Activated CD4-positive, alpha-beta T cell treated with anti-CD3 and anti-CD28 coated beads, Interleukin-2, amount 50 U/mL, for 24 hours (primary cell): ENCODE measurements around the gene RASSF3.
A peak's percentile ranks its signal among the peaks of the same experiment; 100 is the strongest.
"Not testable (repeated sequence)": the region's sequence is repeated elsewhere in the genome, so short reads cannot be mapped to it uniquely, and the experiment has no call there.

Source experiments
- DNase-seq, 2 donors: peaks; one replicate each; pipeline ENCODE4 v3.0.0-alpha.2; 2020; ENCODE audit warnings: low read depth in 1 of 2, low spot score in 1 of 2

The RASSF3 gene, protein sequence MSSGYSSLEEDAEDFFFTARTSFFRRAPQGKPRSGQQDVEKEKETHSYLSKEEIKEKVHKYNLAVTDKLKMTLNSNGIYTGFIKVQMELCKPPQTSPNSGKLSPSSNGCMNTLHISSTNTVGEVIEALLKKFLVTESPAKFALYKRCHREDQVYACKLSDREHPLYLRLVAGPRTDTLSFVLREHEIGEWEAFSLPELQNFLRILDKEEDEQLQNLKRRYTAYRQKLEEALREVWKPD

DNA sequence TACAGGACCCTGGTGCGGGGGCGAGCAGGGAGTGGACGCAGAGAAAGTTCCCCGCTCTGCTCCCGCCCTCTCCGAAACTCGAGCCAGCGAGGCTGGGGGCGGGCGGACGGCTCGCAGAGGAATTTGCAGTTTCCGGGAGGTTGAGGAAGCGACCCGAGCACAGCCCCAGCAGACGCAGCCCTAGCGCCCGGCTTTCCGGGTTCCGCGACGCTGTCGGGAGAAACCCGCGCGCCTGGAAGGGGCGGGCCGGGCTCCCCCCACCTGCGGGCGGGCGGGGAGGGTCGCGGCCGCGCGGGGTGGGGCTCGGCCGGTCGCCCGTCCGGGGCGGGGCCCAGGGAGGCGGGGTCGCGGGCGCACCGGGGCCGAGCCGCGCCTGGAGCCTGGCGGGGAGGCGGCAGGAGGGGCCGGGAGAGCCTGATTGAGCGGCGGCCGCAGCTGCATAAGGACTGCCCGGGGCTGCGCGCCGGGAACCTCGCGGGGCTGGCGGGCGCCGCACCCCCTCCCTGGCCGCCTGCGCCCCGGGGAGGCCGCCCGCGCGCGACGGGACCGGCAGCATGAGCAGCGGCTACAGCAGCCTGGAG is at the start of gene RASSF3:
Gene RASSF3, plus strand, starts transcription at position 417 of the 581 bp plus-strand sequence. Its CDS starts 138 bp downstream, at position 555.
- peak; percentile 36 to 55 for DNase-seq

DNA sequence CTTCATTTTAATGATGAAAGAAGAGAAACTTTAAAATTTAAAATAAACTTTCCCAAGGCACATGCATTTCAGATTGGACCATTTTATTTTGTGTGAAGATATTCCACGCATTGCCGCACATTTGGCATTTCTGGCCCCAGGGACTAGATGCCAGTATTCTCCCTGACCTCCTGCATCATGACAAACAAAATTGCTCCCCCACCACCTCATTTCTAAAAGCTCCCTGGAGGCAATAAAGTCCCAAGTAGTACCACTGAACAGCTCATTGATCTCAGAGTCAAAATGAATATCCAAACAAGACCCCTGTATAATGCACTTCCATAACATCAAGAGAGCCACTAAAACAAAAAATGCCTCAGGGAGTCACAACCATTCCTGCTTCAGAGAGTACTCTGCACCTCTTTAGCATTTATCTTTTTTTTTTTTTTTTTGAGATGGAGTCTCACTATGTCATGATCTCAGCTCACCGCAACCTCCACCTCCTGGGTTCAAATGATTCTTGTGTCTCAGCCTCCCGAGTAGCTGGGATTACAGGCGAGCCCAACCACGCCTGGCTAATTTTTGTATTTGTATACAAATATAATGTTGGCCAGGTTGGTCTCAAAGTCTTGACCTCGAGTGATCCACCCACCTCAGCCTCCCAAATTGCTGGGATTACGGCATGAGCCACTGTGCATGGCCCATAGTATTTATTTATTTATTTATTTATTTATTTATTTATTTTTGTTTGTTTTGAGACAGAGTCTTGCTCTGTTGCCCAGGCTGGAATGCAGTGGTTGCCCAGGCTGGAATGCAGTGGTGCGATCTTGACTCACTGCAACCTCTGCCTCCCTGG is 48.8 kb upstream of the RASSF3 start:
- no peak for DNase-seq

DNA sequence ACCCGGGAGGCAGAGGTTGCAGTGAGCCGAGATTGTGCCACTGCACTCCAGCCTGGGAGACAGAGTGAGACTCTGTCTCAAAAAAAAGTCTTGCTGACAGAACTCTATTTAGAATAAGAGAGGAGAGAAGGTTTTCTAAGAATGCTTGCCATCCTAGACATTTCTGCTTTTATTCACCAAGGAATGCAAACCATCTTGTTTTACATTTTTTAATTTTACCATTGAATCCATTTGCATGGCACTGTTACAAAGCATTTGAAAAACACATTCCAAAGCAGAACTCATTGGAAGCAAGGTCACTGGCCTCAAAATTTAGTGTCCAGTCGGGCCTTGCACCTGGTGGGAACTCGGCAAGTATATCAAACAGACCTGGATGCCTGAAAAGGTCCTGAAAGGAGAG is 44.2 kb upstream of the RASSF3 start:
- no peak for DNase-seq

DNA sequence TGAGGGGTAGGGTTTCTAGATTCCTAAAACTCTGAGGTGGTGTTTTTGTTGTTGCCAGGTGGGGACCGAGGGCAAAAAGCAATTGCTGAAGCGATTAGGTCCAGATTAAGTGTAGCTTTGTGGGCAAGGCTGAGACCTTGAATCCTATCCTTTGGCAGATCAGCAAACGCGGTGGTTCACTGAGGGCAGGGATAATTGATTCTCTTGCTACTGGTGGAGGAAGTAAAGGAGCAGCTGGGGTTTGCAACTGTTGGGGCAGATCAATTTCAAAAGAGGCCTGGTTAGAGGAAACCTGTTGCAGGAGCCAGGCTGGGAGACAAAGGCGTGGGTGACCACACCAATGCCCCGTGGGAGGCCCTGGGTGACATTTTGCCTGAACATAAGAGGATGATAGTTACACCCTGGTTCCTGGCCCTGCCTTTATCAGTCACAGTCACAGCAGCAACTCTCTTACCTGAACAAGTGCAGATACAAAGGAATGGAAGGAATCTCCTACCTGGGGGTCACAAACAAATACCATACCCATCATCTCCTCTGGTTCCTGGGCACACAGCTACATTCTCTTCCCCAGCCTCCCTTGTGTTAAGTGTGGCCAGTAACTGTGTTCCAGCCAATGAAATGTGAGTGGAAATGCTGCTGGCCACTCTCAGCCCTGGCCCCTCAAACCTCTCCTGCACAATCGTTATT is 43.3 kb upstream of the RASSF3 start:
- no peak for DNase-seq

DNA sequence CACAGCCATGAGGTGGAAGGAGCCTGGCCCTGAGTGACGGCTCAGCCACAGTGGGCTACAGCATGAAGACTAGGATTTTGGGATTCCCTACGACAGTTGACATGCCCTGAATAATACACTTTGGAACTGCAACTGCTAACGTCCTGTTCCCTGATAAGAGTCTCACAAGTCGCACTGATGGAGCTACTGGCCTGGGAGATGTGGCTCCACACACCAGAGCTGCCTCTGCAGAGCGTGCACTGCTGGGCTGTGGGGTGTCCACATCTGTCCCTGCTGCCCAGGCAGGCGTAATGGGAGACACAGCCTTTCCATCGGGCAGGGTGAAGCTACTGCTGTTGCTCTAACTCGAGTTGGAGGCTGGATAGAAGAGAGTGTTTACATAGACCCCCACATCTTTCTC is 42.7 kb upstream of the RASSF3 start:
- DNase-seq, result no peak

DNA sequence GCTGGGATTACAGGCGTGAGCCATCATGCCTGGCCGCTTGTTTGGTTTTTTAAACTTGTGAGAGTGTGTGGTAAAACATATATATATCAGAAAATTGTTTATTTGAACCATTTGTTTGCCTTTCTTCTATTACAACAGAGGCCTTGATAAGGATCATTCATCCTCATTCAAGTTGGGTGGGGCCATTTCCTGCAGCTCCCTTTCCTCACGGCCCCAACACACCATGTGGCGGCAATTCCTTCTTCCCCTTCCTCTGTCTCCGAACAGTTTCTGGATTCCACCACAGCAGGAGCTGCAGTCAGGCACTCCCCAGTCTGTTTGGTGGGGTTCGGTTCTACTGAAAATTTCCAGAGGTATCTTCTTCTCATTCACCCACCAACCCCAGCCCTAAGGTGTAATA is 42.0 kb upstream of the RASSF3 start:
- no peak for DNase-seq

DNA sequence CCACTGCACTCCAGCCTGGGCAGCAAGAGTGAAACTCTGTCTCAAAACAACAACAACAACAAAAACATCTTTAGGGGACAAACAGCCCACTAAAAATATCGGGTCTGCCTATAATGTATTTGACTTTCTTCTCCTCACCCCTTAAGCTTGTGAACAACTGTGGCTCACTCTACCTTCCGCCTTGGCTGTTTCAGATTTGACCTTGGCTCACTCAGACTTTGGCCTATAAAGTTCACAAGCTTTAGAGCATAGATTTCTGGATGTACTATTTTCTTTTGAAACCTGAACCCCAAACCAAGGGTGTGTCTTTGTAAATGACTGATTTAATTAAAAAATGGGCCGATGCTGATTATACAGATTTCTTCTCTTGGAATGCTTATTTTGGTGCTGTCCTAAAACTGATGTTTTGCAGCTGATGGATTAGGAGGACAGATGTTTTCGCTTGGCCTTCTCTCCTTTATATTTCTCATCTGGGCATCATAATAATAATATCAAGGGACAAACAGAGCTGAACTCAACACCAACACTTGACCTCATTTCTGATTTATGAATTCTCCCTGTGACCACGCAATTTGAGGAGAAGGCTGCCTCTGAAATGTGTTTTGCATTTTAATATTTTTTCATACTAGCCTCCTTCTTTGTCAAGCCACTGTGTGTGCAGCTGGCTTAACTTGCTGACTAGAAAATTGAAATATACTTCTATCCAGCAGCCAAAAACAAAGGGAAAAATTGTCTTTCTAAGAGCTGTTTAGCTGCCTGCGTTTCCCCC is 40.2 kb upstream of the RASSF3 start:
- no peak for DNase-seq

DNA sequence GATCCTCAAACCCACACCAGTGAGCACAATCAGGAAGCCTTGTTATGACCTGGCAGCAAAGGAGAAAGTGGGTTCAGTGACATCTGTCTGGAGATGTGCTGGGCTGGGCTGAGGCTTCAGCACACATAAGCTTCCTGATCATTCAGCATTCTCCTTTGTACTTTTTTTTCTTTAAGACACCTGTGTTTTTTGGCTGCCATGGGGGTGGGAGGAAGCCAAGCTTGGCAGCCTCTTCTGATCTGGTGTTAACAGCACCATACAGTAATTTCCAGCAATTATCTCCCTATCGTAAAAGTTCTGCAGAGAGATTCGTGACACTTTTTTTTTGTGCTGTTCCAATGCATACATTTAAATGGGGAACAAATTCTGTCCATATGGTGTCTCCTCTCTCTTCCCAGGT is 38.9 kb upstream of the RASSF3 start:
- no peak for DNase-seq

DNA sequence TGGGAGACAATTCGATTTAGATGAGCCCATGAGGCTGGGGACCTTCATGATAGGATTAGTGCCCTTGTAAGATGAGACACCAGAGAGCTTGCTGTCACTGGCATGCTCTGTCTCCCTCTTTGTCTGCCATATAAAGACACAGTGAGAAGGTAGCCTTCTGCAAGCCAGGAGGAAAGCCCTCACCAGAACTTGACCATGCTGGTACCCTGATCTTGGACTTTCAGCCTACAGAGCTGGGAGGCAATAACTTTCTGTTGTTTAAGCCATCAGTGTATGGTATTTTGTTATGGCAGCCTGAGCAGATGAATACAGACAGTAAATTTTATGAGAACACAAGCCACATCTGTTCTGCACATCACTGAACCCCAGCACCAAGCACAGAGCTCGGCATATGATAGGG is 38.1 kb upstream of the RASSF3 start:
- DNase-seq, result no peak

DNA sequence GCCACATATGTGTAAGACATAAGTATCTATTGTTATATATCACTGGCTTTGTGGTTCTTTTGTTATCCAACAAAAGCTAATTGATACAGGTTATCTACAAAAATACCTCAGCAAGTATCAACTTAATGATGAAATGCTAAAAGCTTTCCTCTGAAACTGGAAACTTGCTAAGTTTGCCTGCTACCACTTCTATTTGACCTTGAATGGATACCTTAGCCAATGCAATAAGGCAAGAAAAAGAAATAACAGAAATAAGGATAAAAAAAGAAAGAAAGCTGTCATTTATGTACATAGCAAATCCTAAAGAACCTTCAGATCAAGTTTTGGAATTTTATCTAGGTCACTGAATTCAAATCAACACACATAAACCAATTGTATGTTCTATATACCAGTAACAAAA is 35.5 kb upstream of the RASSF3 start:
- DNase-seq, result no peak

DNA sequence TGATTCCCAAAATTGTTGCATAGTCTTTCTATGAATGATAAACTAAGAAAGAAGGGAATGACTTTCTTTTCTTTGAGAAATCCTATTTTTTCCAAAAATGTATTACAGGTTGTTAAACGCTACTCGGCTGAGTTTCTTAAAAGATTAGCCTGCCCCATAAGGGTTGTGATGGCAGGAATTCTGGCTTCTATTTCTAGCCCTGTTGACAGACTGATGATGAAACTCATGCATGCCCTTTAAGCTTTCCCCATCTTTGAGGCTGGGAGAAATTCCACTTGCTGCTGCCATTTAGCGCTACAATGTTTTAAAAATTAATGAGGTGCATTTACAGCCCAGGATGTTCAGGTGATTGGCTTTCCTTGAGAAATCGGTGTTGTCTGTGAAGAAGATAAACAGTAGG is 33.2 kb upstream of the RASSF3 start:
- no peak for DNase-seq

DNA sequence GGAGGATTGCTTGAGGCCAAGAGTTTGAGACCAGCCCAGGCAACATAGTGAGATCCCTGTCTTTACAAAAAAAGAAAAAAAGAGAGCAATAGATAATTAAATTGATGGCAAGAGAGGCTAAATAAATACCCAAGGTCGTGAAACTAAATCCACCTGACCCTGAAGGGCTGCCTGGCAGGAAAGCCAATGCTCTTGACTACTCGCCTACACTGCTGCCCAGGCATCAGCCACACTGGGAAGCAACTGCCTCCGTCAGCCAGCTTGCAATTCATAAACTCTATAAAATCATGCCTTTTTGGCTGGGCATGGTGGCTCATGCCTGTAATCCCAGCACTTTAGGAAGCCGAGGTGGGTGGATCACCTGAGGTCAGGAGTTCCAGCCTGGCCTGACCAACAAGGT is 31.7 kb upstream of the RASSF3 start:
- no peak for DNase-seq

DNA sequence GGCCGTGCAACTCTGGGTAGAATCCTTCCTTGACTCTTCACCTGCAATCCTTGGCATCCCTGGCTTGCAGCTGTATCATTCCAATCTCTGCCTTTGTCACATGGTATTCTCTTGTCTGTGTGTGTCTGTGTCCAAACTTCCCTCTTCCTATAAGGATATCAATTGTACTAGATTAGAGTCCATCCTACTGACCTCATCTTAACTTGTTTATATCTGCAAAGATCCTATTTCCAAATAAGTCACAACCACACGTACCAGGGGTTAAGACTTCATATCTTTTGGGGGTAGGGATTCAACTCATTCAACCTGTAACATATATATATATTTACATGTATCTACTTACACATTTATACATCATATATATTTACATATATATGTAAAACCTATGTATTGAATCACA is 29.6 kb upstream of the RASSF3 start:
- DNase-seq, result no peak

DNA sequence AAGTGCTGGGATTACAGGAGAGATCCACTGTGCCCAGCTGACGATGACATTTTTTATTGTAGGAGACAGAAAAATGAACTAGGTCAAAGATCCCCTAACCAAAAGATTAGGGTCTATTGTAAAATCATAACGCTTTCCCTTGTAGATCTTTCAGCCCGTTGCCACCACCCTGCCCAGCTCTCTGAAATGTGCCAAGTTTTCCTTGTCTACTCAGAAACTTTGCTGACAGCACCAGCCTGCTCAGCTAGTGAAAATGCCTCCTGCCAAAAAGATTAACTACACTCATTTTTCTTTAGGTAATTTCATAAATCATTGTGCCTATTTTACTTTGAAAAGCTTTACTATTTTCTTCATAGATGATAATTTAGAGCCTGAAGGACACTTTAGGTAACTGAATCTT is 28.2 kb upstream of the RASSF3 start:
- no peak for DNase-seq

DNA sequence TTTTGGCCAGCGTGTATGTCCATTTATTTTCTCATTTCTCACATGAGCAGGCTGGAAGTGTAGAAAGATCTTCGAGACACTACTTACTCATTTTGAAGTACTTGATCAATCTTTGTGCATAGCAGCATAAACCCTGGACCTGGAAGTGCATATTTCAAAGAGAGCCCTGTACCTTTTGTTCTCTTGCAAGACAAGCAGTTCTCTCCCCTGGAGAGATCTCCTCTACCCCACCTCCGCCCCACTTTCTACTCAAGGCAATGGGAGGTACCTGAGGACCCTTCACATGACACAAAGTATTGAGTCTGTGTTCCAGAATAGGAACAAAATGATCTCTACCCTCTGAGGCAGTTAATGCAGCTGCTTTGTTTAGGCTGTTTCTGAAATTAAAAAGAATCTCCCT is 27.4 kb upstream of the RASSF3 start:
- DNase-seq, result no peak

DNA sequence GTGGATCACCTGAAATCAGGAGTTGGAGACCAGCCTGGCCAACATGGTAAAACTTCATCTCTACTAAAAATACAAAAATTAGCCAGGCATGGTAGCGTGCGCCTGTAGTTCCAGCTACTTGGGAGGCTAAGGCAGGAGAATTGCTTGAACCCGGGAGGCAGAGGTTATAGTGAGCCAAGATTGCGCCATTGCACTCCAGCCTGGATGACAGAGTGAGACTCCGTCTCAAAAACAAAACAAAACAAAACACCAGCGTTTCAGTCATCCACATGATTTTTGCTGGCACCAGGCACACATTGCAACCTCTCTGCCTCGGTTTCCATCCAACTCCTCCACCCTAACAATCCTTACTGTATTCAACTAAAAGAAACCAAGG is 26.9 kb upstream of the RASSF3 start:
- not testable (repeated sequence) for DNase-seq

DNA sequence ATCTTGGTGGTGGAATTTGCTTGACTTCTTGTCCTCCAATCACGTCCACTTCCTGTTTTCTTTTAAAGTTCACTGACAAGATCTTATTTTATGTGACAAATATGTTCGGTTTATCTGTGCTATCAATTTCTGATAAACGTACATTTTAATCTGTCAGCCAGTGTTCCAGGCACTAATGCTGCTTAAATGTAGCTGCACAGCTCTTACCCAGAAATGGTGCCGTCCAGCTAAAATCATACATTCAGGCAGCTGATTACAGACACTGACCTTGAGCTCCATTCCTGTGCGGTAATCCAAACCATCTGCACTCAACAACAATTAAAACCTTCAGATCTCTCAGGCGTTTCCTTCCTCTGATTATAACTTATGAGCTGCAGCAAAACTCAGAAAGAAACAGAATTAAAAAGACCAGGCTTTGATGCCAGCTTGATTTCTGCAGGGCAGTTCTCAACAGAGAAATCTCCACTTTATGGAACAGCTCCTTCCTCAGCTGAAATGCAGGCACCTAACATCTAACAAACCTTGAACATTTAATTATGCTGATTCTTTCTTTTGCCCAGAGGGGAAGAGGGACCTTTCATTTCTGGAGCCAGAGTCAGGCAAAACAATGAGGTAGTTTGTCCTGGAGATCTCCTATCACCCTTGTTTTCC is 26.4 kb upstream of the RASSF3 start:
- no peak for DNase-seq

DNA sequence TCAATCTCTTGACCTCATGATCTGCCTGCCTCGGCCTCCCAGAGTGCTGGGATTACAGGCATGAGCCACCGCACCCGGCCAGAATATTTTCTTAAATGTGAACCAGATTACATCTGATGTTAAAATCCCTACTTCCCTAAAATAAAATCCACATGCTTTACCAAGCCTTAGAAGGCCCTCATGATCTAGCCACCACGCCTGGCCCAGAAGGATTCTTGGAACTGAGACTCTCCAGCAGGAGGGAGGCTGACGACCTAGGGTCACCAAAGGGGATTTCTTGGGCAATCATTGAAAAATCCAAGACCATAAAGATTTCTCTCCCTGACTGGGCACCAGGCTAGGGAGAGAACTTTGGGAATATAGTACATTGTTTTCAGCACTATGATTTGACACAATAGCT is 25.2 kb upstream of the RASSF3 start:
- no peak for DNase-seq

DNA sequence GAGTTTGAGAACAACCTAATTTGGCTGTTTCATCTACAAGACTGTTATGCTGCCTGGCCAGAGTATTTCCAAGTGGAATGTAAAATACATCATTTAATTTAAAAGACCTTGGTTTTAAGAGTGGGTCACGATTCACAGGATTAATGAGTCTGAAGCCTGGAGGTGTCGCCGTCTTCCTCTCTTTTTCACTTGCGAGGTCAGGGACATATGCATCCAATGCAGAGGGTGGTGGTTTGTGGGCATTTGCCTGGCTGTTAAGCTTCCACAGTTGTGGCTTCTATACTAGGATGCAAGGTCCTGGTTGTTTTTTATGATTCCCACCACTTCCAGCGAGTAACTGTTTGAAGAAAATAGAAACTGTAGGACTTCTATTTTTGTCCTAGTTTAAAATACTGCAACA is 22.8 kb upstream of the RASSF3 start:
- DNase-seq, result no peak

DNA sequence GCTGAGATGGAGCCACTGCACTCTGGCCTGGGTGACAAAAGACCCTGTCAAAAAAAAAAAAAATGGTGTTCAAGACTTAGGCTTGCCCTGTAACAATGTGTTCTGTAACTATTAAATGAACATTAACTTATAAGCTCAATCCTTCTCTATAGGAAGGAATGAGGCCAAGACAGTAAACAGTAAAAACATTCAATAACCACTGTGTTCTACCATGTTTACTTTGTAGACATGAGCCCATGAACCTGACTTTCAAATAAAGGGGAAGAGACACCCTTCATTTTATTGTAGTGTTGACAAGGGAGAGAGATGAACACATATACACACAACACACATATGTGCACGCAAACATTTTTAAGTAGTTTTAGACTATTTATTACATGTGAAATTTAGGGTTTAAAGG is 20.1 kb upstream of the RASSF3 start:
- DNase-seq, result no peak
